SK-N-MC (cell line): ENCODE measurements around the gene DENND4C.

Source experiments
- EZH2 ChIP-seq: fragments of 200-600 bp; sonication (generic); IDR thresholded peaks from one replicate; pipeline ENCODE4 v1.6.1; 2017; ENCODE audit warnings: antibody characterized with exemption
- POLR2AphosphoS5 ChIP-seq: IDR thresholded peaks from 2 replicates; pipeline ENCODE4 v1.6.1; 2012; ENCODE audit warnings: mild to moderate bottlenecking, low read depth, low read length, borderline replicate concordance

DNA sequence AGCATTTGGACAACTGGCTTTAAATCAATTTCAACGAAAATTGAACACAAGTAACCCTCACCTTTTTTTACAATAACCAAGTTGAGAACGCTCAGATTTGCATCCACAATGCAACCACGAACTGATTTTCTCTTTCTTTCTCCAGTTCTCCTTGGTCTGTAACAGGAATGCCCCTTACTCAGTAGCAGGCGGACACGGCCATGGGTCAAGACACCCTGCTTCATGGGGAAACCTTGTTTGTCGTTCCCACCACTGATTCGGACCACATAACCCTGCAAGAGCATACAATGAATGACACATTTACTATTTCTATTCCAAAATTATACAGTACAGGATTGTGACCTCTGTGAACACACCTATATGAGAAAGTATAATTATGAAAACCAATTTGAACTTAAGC lies 148.2 kb downstream of the DENND4C start:
- TF ChIP-seq POLR2AphosphoS5 (no peak), EZH2 (no peak)
